K562 (cell line): ENCODE measurements around the gene HDAC9. TPM values are rescaled to one million over a fixed set of nuclear protein-coding genes. Genes with fewer than 3 reads are reported as not detected.

Experiments used
- ATAC-seq: fragments of 200-7000 bp; cut with Tn5 transposase; 3 replicates; pipeline ENCODE4 v1.9.1; 2020; ENCODE audit warnings: moderate library complexity
- BruUV-seq: library from RNA; stranded (reverse); fragments of 400-500 nt; replicated peaks from 2 replicates; lab custom pipeline; 2021; lab: Mats Ljungman, UMichigan
- CTCF ChIA-PET: fragments of 300-600 bp; formaldehyde crosslinking; extraction: SDS; loops from one replicate; lab custom pipeline; 2021; ENCODE audit warnings: low intra/inter-chr PET ratio; lab: Yijun Ruan, JAX
- POLR2A ChIA-PET: fragments of 300-600, 350-650 bp; sonication (Branson Sonifier 250); formaldehyde crosslinking; extraction: SDS; loops from one replicate; lab custom pipeline; 2021; ENCODE audit warnings: antibody characterized with exemption, inconsistent platforms; lab: Yijun Ruan, JAX
- DNase-seq, 4 experiments: peaks; one replicate each; pipeline versions ENCODE4 v3.0.0 to v3.0.0-alpha.2; 2011 to 2018; ENCODE audit warnings: low spot score in 3 of 4, mixed read lengths in 3 of 4; ENCODE audit errors: extremely low read depth in 1 of 4
- FAIRE-seq: peaks from 2 replicates; lab custom pipeline; 2011; peaks lifted over from hg19 to GRCh38; lab: Jason Lieb, UNC
- H2AFZ ChIP-seq: 2 replicates; pipeline ENCODE4 v1.6.0; 2011; ENCODE audit warnings: low read depth, low read length, control low read depth, inconsistent platforms
- H3K27ac ChIP-seq: fragments of 200-600 bp; 3 replicates; pipeline ENCODE4 v1.8.0; 2011; ENCODE audit warnings: low read depth, mild to moderate bottlenecking, control low read depth, inconsistent platforms, low read length, moderate library complexity, mixed read lengths; ENCODE audit errors: extremely low read depth
- H3K27me3 ChIP-seq, 2 experiments: fragments of 300-600 bp in 1 of 2; 2 replicates in 1 of 2; 3 replicates in 1 of 2; pipeline versions ENCODE4 v1.6.0 to v1.8.0; 2011; ENCODE audit warnings: inconsistent platforms in 2 of 2, low read length in 2 of 2, mild to moderate bottlenecking in 1 of 2, mixed read lengths in 1 of 2, moderate library complexity in 1 of 2; ENCODE audit not compliant: control insufficient read depth in 2 of 2, insufficient read depth in 2 of 2
- H3K36me3 ChIP-seq: fragments of 300-600 bp; 3 replicates; pipeline ENCODE4 v1.8.0; 2011; ENCODE audit warnings: mild to moderate bottlenecking, low read length, inconsistent platforms; ENCODE audit not compliant: control insufficient read depth, insufficient read depth
- H3K4me1 ChIP-seq, 2 experiments: fragments of 200-600 bp in 1 of 2; replicated peaks in 1 of 2; 2 replicates in 1 of 2; 3 replicates in 1 of 2; pipeline versions ENCODE4 v1.5.1 to v1.8.0; 2011; ENCODE audit warnings: inconsistent platforms in 2 of 2, low read length in 2 of 2, mild to moderate bottlenecking in 1 of 2, mixed read lengths in 1 of 2, moderate library complexity in 1 of 2; ENCODE audit not compliant: control insufficient read depth in 2 of 2, insufficient read depth in 2 of 2
- H3K4me2 ChIP-seq: 2 replicates; pipeline ENCODE4 v1.6.1; 2011; ENCODE audit warnings: low read length, control low read depth, inconsistent platforms, mixed read lengths; ENCODE audit not compliant: insufficient read depth
- H3K4me3 ChIP-seq: fragments of 200-600 bp; sonication (generic), shearing (Covaris generic); 2 replicates; pipeline ENCODE4 v1.5.1; 2016; ENCODE audit warnings: control low read depth, inconsistent platforms
- H3K79me2 ChIP-seq: fragments of 200-600 bp; 3 replicates; pipeline ENCODE4 v1.8.0; 2011; ENCODE audit warnings: low read length, inconsistent platforms; ENCODE audit not compliant: control insufficient read depth, insufficient read depth
- H3K9ac ChIP-seq, 2 experiments: 2 replicates each; pipeline versions ENCODE4 v1.6.0 to v1.6.1; 2011; ENCODE audit warnings: low read depth in 2 of 2, low read length in 2 of 2, control low read depth in 1 of 2, inconsistent platforms in 1 of 2, mild to moderate bottlenecking in 1 of 2, mixed read lengths in 1 of 2; ENCODE audit not compliant: insufficient read depth in 1 of 2
- H3K9me1 ChIP-seq: one replicate; pipeline ENCODE4 v1.6.0; 2011; ENCODE audit warnings: inconsistent platforms, mild to moderate bottlenecking, low read length, moderate library complexity; ENCODE audit not compliant: control insufficient read depth, insufficient read depth
- H3K9me3 ChIP-seq: replicated peaks from 2 replicates; pipeline ENCODE4 v1.5.1; 2011; ENCODE audit warnings: low read depth, low read length, inconsistent platforms; ENCODE audit not compliant: control insufficient read depth, insufficient read depth
- H4K20me1 ChIP-seq: replicated peaks from 2 replicates; pipeline ENCODE4 v1.6.1; 2011; ENCODE audit warnings: low read length, inconsistent platforms, mixed read lengths; ENCODE audit not compliant: control insufficient read depth, insufficient read depth
- ATF7 ChIP-seq: fragments of 450-650 bp; IDR thresholded peaks from 2 replicates; pipeline ENCODE4 v1.7.1; 2014; ENCODE audit warnings: mild to moderate bottlenecking, moderate library complexity
- CBFA2T2 ChIP-seq: fragments of 450-650 bp; conservative IDR thresholded peaks from 2 replicates; pipeline ENCODE4 v1.6.1; 2017; ENCODE audit warnings: mild to moderate bottlenecking
- CREB5 ChIP-seq: fragments of 250-450 bp; sonication (Bioruptor Pico); IDR thresholded peaks from 2 replicates; pipeline ENCODE4 v1.5.0; 2020; ENCODE audit warnings: mild to moderate bottlenecking
- DEAF1 ChIP-seq: fragments of 450-650 bp; formaldehyde crosslinking; IDR thresholded peaks from 2 replicates; pipeline ENCODE4 v1.4.0; 2020; ENCODE audit warnings: mild to moderate bottlenecking, moderate library complexity
- E2F4 ChIP-seq: sonication (generic); formaldehyde crosslinking; IDR thresholded peaks from 2 replicates; pipeline ENCODE4 v1.8.0; 2022; ENCODE audit warnings: mild to moderate bottlenecking, low read depth, missing genetic modification reagents
- FOXJ3 ChIP-seq: sonication (generic); formaldehyde crosslinking; IDR thresholded peaks from 2 replicates; pipeline ENCODE4 v1.4.0; 2020; ENCODE audit warnings: mild to moderate bottlenecking, missing genetic modification reagents
- FOXO4 ChIP-seq: fragments of 450-650 bp; formaldehyde crosslinking; IDR thresholded peaks from 2 replicates; pipeline ENCODE4 v1.4.0; 2020; ENCODE audit warnings: mild to moderate bottlenecking, moderate library complexity
- ID3 ChIP-seq, 2 experiments: fragments of 250-450 bp in 1 of 2; fragments of 450-650 bp in 1 of 2; sonication (Bioruptor Pico) in 1 of 2; IDR thresholded peaks; 2 replicates each; pipeline versions ENCODE4 v1.6.1 to v1.8.0; 2016 to 2021; ENCODE audit warnings: mild to moderate bottlenecking in 2 of 2, moderate library complexity in 2 of 2, missing compliant biosample characterization in 1 of 2, missing genetic modification characterization in 1 of 2
- PRMT5 ChIP-seq: sonication (generic); formaldehyde crosslinking; IDR thresholded peaks from 2 replicates; pipeline ENCODE4 v1.5.0; 2020; ENCODE audit warnings: missing genetic modification reagents
- PTBP1 ChIP-seq: fragments of 200-400 bp; formaldehyde crosslinking; IDR thresholded peaks from 2 replicates; pipeline ENCODE4 v1.6.1; 2017; ENCODE audit warnings: low read depth, low read length
- RNF2 ChIP-seq: sonication (generic); IDR thresholded peaks from 2 replicates; pipeline ENCODE4 v1.6.1; 2016
- SRSF1 ChIP-seq: fragments of 200-400 bp; formaldehyde crosslinking; IDR thresholded peaks from 2 replicates; pipeline ENCODE4 v1.6.1; 2017; ENCODE audit warnings: mild to moderate bottlenecking, low read depth, low read length, moderate library complexity
- TAF7 ChIP-seq: fragments of 450-650 bp; IDR thresholded peaks from 2 replicates; pipeline ENCODE4 v1.6.1; 2016; ENCODE audit warnings: missing genetic modification characterization, missing compliant biosample characterization
- ZNF311 ChIP-seq: fragments of 250-450 bp; sonication (Bioruptor Pico); IDR thresholded peaks from 2 replicates; pipeline ENCODE4 v1.4.0; 2020; ENCODE audit warnings: mild to moderate bottlenecking, moderate library complexity
- WGBS: fragments of 100-300 bp; shearing (Covaris generic); methylation state at CpG from one replicate; pipeline ENCODE4 v1.1.6; 2016; ENCODE audit warnings: low coverage, mixed read lengths; ENCODE audit not compliant: insufficient coverage; ENCODE audit errors: missing lambda C conversion rate; 5-methylcytosine and 5-hydroxymethylcytosine counted together
- in situ Hi-C: fragments of 300-500 bp; cut with MboI; formaldehyde crosslinking; loops from 4 replicates; pipeline ENCODE4 v1.15.0; 2018; ENCODE audit warnings: inconsistent platforms, mixed read lengths
- intact Hi-C: fragments of 100-400 bp; cut with micrococcal nuclease; formaldehyde crosslinking; loops from 2 replicates; pipeline ENCODE4 v1.14.2; 2022
- polyA plus RNA-seq, 8 experiments: library from polyadenylated mRNA; depleted of rRNA in 4 of 8; stranded (reverse) in 5 of 8; unstranded in 3 of 8; fragments of >200 nt; fragmentation: Nextera tagmentation in 2 of 8; fragmentation: Illumina TruSeq in 1 of 8; extraction: Ambion mirVana in 2 of 8; extraction: Trizol in 1 of 8; gene quantifications; 2 replicates each; pipeline versions ENCODE4 v1.2.1 to v1.2.3, GENCODE V29; 2011 to 2014; ENCODE audit warnings: inconsistent platforms in 1 of 8, missing spikeins in 1 of 8
- total RNA-seq, 7 experiments: library from RNA; depleted of rRNA in 6 of 7; stranded (reverse); fragments of >200 nt in 6 of 7; fragmentation: Illumina TruSeq in 2 of 7; extraction: Trizol in 2 of 7; gene quantifications; 2 replicates each; pipeline versions ENCODE4 v1.2.1 to v1.2.3, GENCODE V29; 2011 to 2021; ENCODE audit warnings: low replicate concordance in 1 of 7

Gene HDAC9
- total and polyA plus RNA-seq, 9 of the 15 experiments (the other 6 are each of a cell fraction or from before 2014, with no cell fraction given) = 0.08 to 0.91 (median 0.33) TPM

GRCh38 chr7:18546576-18546975 lies 51.0 kb downstream of the HDAC9 start:
- intact Hi-C loops (no loop called here), in situ Hi-C loops (no loop called here)
- no peak for TF ChIP-seq CBFA2T2
- TF ChIP-seq ID3 (CRISPR knock-in tag; IDR thresholded peaks at IDR 0.05) = no peak
- no peak for TF ChIP-seq ID3 (tag; IDR thresholded peaks at IDR 0.05)
- TF ChIP-seq FOXO4 = no peak
- no peak for TF ChIP-seq TAF7 (tag)
- TF ChIP-seq FOXJ3 = no peak
- TF ChIP-seq SRSF1 = no peak
- no peak for TF ChIP-seq PTBP1
- TF ChIP-seq PRMT5 (CRISPR knock-in tag) = no peak
- TF ChIP-seq ATF7 = no peak
- no peak for TF ChIP-seq DEAF1 (CRISPR knock-in tag)
- TF ChIP-seq E2F4 (CRISPR knock-in tag) = no peak
- TF ChIP-seq RNF2 = no peak
- TF ChIP-seq ZNF311 (CRISPR knock-in tag) = no peak
- no peak for TF ChIP-seq CREB5 (CRISPR knock-in tag)
- no peak for FAIRE-seq
- H3K27me3 ChIP-seq = no peaks in the 10 kb centered on the region
- CTCF ChIA-PET = no interaction called here
- ATAC-seq = no peak
- H3K4me3 ChIP-seq = no peak overlapping the region
- H3K36me3 ChIP-seq = no peaks in the 10 kb centered on the region
- H3K4me1 ChIP-seq = no peaks in the 10 kb centered on the region
- POLR2A ChIA-PET = no interaction called here
- no peaks in the 10 kb centered on the region for H3K9me1 ChIP-seq
- no peaks in the 10 kb centered on the region for H3K79me2 ChIP-seq
- H4K20me1 ChIP-seq = no peaks in the 10 kb centered on the region
- no peaks in the 10 kb centered on the region for H3K9me3 ChIP-seq
- 4% methylated on average over 3 of the region's 3 CpGs for WGBS
- H3K27ac ChIP-seq = no peak overlapping the region
- no peak overlapping the region for H2AFZ ChIP-seq
- no TSS peak for BruUV-seq
- no peak for DNase-seq
- H3K4me2 ChIP-seq = no peak overlapping the region
- no peak overlapping the region for H3K9ac ChIP-seq
